GM12875 (cell line): ENCODE results near the gene DCDC2C.

Source experiments
- H3K4me3 ChIP-seq: one replicate; pipeline ENCODE4 v1.5.1; 2011; ENCODE audit warnings: low read depth, low read length, control low read depth
- TF ChIP-seq, protein P1 (sequence below): IDR thresholded peaks from 2 replicates; pipeline ENCODE4 v1.5.1; 2011; ENCODE audit warnings: low read depth, mild to moderate bottlenecking, control low read depth, inconsistent platforms, low read length, moderate library complexity, borderline replicate concordance; ENCODE audit not compliant: insufficient read depth

DCDC2C gene

DNA sequence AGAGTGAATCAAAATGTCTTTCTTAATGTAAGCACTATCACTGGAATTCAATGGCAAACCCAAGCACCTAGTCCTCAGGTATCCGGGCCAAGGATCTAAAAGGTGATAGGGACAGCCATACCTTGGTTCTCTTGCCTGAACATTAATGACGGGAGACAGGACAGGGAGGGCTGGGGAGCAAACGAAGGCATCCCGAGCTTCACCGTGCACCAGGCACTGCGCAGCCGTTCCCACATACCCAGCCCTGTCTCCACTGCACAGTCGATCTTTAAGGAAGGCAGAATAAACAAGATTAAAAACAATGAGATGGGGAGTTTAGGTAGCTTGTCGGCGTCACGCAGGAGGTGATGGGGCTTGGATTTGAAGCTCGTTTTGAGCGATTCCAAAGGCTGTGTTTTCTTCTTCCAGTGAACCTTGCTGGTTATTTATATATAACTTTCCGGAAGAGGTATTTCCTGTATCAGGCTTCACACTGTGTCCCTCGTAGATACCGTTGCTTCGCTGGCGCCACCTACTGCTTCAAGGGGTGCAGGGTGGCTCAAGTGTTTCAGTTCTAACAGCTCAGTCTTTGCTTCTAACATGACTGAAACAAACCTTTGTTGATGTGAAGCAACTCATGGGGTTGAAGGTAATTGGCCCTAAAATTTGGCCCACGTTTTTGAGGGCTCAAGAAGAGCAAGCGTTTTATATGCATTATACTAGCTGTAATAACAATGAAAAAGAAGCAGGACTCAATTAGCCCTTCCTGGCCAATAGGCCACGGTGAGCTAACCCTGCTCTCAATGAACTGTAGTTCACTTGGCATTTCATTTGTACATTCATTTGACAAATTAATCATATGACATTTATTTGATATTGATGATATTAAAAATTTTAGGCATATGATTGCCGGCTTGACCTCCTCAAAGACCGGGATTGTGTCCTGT is 77.4 kb downstream of the DCDC2C start:
- no peak overlapping the region for H3K4me3 ChIP-seq

DNA sequence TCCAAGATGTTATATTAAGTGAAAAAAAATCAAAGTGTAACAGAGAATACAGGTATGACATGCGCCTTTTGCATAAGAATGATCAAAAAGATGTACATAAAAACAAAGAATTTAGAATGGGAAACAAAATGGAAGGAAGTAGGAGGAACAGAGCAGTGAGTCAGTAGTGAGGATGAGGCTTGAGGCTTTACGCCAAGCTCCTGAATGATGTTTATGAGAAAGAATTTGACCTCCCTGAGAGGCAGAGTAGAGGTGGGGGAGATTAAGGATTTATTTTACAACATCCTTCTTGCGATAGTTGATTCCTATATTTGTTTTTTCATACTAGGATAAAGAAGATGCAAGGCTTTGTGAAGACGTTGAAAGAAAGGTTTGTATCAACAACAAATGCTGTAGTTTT is 81.4 kb downstream of the DCDC2C start:
- TF ChIP-seq, protein P1, sequence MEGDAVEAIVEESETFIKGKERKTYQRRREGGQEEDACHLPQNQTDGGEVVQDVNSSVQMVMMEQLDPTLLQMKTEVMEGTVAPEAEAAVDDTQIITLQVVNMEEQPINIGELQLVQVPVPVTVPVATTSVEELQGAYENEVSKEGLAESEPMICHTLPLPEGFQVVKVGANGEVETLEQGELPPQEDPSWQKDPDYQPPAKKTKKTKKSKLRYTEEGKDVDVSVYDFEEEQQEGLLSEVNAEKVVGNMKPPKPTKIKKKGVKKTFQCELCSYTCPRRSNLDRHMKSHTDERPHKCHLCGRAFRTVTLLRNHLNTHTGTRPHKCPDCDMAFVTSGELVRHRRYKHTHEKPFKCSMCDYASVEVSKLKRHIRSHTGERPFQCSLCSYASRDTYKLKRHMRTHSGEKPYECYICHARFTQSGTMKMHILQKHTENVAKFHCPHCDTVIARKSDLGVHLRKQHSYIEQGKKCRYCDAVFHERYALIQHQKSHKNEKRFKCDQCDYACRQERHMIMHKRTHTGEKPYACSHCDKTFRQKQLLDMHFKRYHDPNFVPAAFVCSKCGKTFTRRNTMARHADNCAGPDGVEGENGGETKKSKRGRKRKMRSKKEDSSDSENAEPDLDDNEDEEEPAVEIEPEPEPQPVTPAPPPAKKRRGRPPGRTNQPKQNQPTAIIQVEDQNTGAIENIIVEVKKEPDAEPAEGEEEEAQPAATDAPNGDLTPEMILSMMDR = no peak
- no peak overlapping the region for H3K4me3 ChIP-seq

More for the DNA sequence above, 77.4 kb downstream of the DCDC2C start:
- TF ChIP-seq, protein P1 = peak; percentile 94

DNA sequence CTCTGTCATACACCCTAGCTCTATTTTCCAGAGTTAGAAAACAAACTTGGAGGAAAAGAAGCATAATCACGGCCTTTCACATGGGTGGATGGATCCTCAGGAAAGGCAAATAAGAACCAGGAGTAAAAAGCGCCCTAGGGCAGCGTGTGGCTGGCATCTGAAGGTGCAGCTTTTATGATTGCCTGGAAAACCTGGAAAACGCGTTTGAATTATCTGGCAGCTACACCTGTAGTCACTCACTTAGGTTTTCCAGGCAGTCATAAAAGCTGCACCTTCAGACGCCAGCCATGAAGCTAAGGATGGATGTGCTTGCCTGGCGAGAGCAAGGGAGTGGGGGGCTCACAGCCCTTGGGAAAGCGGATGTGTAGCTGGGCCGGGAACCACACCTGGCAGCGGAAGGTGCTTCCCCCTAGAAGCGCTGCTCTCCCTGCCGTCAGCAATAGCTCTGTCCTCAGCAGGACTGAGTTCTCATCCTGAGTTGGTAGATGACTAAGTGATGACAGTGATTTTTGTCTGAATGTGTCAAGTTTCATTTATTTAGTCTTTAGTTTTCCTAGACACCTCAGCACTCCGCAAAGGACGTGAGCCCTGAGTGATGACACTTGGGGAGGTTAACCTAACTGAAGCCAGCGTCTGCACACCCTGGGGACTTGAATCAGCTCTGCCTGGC is 82.0 kb downstream of the DCDC2C start:
- TF ChIP-seq, protein P1 = no peak
- no peak overlapping the region for H3K4me3 ChIP-seq

- H3K4me3 ChIP-seq = no peak overlapping the region
- TF ChIP-seq, protein P1 = no peak
These were observed 82.5 kb downstream of the DCDC2C start for GRCh38 chr2:3785890-3786273.

DNA sequence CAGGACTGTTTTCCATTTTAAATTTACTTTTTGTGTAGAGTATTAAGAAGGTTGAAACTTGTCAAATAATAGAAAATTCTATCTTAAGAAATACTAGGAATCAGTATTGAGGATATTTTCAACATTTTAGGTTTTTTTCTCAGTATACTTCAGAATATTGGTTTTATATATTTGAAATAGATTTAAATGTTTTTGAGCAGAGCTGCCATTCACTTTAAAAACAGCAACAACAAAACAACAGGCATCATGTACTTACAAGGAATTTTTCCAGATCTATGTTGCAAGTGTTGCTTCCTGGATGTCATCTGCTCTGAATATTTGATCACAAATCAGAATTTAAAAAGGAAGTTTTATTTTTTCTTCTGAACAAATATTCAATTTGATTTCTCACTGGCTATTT is 84.4 kb downstream of the DCDC2C start:
- TF ChIP-seq, protein P1 = no peak
- no peak overlapping the region for H3K4me3 ChIP-seq

DNA sequence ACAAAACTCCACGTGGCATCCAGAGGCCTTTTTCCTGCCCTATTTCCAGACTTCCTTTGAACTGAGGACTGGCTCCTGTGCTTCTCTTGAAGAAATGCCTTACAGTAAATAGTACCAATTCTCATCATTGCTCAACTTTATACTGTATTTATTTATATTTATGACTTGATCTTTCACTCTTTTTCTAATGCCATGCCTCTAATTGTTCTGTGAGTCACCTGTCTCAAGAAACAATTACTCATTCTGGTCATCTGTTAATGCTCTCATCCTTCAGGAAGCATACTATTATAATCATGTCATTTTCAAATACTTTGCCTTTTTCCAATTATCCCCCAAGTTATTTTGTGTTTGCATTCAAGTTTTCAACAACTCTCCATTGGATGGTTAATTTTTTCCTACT is 85.9 kb downstream of the DCDC2C start:
- TF ChIP-seq, protein P1 = no peak
- no peak overlapping the region for H3K4me3 ChIP-seq
